ENCODE measurements around the gene LCNL1.
A peak's percentile ranks its signal among the peaks of the same experiment; 100 is the strongest.

LCNL1 gene

GRCh38 chr9:137020771-137021567, 38.2 kb downstream of the LCNL1 start:
- H2BK12ac ChIP-seq (ENCODE audit: low read length) = no peak overlapping the region
- peak overlapping the region; percentile 63 for H2AK5ac ChIP-seq (ENCODE audit: low read depth, low read length)
- no peaks in the 10 kb centered on the region for H3K27me3 ChIP-seq (ENCODE audit: control insufficient read depth in 3 of 3, insufficient read depth in 3 of 3, low read depth in 1 of 3, low read length in 3 of 3)
- no peak overlapping the region for H4K8ac ChIP-seq (ENCODE audit: low read depth, low read length)
- peak overlapping the region; percentile 5 for H2BK5ac ChIP-seq (ENCODE audit: low read length)
- H3K23ac ChIP-seq (ENCODE audit: low read depth, low read length, poor library complexity) = peak overlapping the region; percentile 85
- WGBS, 2 donors (ENCODE audit: extremely low coverage in 2 of 2, insufficient read length in 2 of 2, insufficient replicate concordance in 1 of 2) = no CpG with 5 or more reads among the region's 32 CpGs
- no peak overlapping the region for H2BK120ac ChIP-seq (ENCODE audit: low read depth, low read length)
- H4K91ac ChIP-seq (ENCODE audit: low read depth, low read length, poor library complexity) = no peak overlapping the region
- peaks cover 0 to 5% of the 10 kb centered on the region in 2 donors for H3K9me3 ChIP-seq (replicated peaks in 1 of 2; ENCODE audit: control insufficient read depth in 2 of 2, insufficient read depth in 1 of 2, low read depth in 1 of 2, low read length in 2 of 2)
- H3K36me3 ChIP-seq (replicated peaks in 1 of 2; ENCODE audit: control insufficient read depth in 2 of 2, insufficient read depth in 2 of 2, low read length in 2 of 2) = peaks cover 13 to 25% of the 10 kb centered on the region in 2 donors
- H3K14ac ChIP-seq (ENCODE audit: low read length) = peak overlapping the region; percentile 82
- peak overlapping the region; percentile 28 for H3K18ac ChIP-seq (ENCODE audit: low read length)
- DNase-seq (ENCODE audit: low spot score) = no peak
- no peak overlapping the region for H3K27ac ChIP-seq (replicated peaks; ENCODE audit: low read length)
- peaks cover 18 to 19% of the 10 kb centered on the region in 2 donors for H3K4me1 ChIP-seq (ENCODE audit: control insufficient read depth in 2 of 2, insufficient read depth in 1 of 2, low read depth in 1 of 2, low read length in 2 of 2)
- peaks cover 20% of the 10 kb centered on the region for H3K79me1 ChIP-seq (ENCODE audit: low read depth, low read length)
- no peak overlapping the region for H3K4me3 ChIP-seq (ENCODE audit: low read length in 2 of 2)
- no peak overlapping the region for H2AFZ ChIP-seq (ENCODE audit: low read length)
- H3K4ac ChIP-seq (ENCODE audit: low read length) = peak overlapping the region; percentile 89
- H3K9ac ChIP-seq (ENCODE audit: low read depth, low read length, poor library complexity) = peak overlapping the region; percentile 70
- peak overlapping the region; percentile 67 for H2BK15ac ChIP-seq (ENCODE audit: low read length)
- H3K4me2 ChIP-seq (ENCODE audit: insufficient read depth, low read length, poor library complexity, severe bottlenecking) = no peak overlapping the region

DNA sequence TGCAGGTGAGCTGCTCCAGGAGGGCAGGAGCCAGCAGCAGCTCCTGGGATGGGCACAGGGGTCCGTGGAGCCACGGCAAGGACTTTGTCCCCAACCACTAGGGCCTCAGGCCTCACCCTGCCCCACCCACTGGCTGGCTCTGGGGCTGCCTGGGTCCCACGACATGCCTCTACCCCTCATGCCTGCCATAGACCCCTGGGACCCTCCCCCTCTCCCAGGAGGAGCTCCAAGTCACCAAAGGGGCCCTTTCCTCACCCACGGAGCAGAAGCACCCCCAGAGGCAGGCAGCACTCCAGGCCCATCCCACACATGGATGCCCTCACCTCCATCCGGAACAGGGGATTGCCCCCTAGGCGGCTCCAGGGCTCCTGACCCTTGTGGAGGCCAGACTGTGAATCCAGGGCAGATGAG, 38.8 kb downstream of the LCNL1 start:
- H2BK12ac ChIP-seq (ENCODE audit: low read length) = no peak overlapping the region
- H3K23ac ChIP-seq (ENCODE audit: low read depth, low read length, poor library complexity) = peak overlapping the region; percentile 85
- no peak overlapping the region for H3K14ac ChIP-seq (ENCODE audit: low read length)
- H2AFZ ChIP-seq (ENCODE audit: low read length) = no peak overlapping the region
- no peak overlapping the region for H3K4me3 ChIP-seq (ENCODE audit: low read length in 2 of 2)
- no peak overlapping the region for H2BK5ac ChIP-seq (ENCODE audit: low read length)
- H3K4ac ChIP-seq (ENCODE audit: low read length) = peak overlapping the region; percentile 89
- no peak overlapping the region for H3K9ac ChIP-seq (ENCODE audit: low read depth, low read length, poor library complexity)
- no peak for DNase-seq (ENCODE audit: low spot score)
- peaks cover 0 to 5% of the 10 kb centered on the region in 2 donors for H3K9me3 ChIP-seq (replicated peaks in 1 of 2; ENCODE audit: control insufficient read depth in 2 of 2, insufficient read depth in 1 of 2, low read depth in 1 of 2, low read length in 2 of 2)
- no CpG with 5 or more reads among the region's 6 CpGs for WGBS, 2 donors (ENCODE audit: extremely low coverage in 2 of 2, insufficient read length in 2 of 2, insufficient replicate concordance in 1 of 2)
- H3K27ac ChIP-seq (replicated peaks; ENCODE audit: low read length) = no peak overlapping the region
- H3K27me3 ChIP-seq (ENCODE audit: control insufficient read depth in 3 of 3, insufficient read depth in 3 of 3, low read depth in 1 of 3, low read length in 3 of 3) = no peaks in the 10 kb centered on the region
- H2AK5ac ChIP-seq (ENCODE audit: low read depth, low read length) = peak overlapping the region; percentile 63
- peak overlapping the region; percentile 28 for H3K18ac ChIP-seq (ENCODE audit: low read length)
- H2BK15ac ChIP-seq (ENCODE audit: low read length) = no peak overlapping the region
- H4K91ac ChIP-seq (ENCODE audit: low read depth, low read length, poor library complexity) = no peak overlapping the region
- H3K4me2 ChIP-seq (ENCODE audit: insufficient read depth, low read length, poor library complexity, severe bottlenecking) = no peak overlapping the region
- H3K36me3 ChIP-seq (replicated peaks in 1 of 2; ENCODE audit: control insufficient read depth in 2 of 2, insufficient read depth in 2 of 2, low read length in 2 of 2) = peaks cover 7 to 21% of the 10 kb centered on the region in 2 donors
- peak overlapping the region; percentile 65 for H4K8ac ChIP-seq (ENCODE audit: low read depth, low read length)
- H3K79me1 ChIP-seq (ENCODE audit: low read depth, low read length) = peaks cover 20% of the 10 kb centered on the region
- peaks cover 19 to 25% of the 10 kb centered on the region in 2 donors for H3K4me1 ChIP-seq (ENCODE audit: control insufficient read depth in 2 of 2, insufficient read depth in 1 of 2, low read depth in 1 of 2, low read length in 2 of 2)
- no peak overlapping the region for H2BK120ac ChIP-seq (ENCODE audit: low read depth, low read length)

GRCh38 chr9:137021979-137022661, 39.3 kb downstream of the LCNL1 start:
- Histone ChIP-seq H3K4ac (ENCODE audit: low read length) (peak overlapping the region; percentile 37), H2BK5ac (ENCODE audit: low read length) (no peak overlapping the region), H2BK12ac (ENCODE audit: low read length) (peak overlapping the region; percentile 10), H3K23ac (ENCODE audit: low read depth, low read length, poor library complexity) (peak overlapping the region; percentile 85), H4K8ac (ENCODE audit: low read depth, low read length) (no peak overlapping the region), H3K4me3 (ENCODE audit: low read length in 2 of 2) (no peak overlapping the region), H3K27ac (replicated peaks; ENCODE audit: low read length) (peak overlapping the region; percentile 31), H2AK5ac (ENCODE audit: low read depth, low read length) (peak overlapping the region; percentile 88), H2BK15ac (ENCODE audit: low read length) (peak overlapping the region; percentile 59), H3K4me2 (ENCODE audit: insufficient read depth, low read length, poor library complexity, severe bottlenecking) (no peak overlapping the region), H2AFZ (ENCODE audit: low read length) (no peak overlapping the region), H3K9me3 (replicated peaks in 1 of 2; ENCODE audit: control insufficient read depth in 2 of 2, insufficient read depth in 1 of 2, low read depth in 1 of 2, low read length in 2 of 2) (peaks cover 0 to under 1% of the 10 kb centered on the region in 2 donors), H3K4me1 (ENCODE audit: control insufficient read depth in 2 of 2, insufficient read depth in 1 of 2, low read depth in 1 of 2, low read length in 2 of 2) (peaks cover 20 to 27% of the 10 kb centered on the region in 2 donors), H4K91ac (ENCODE audit: low read depth, low read length, poor library complexity) (no peak overlapping the region), H3K14ac (ENCODE audit: low read length) (peak overlapping the region; percentile 38), H2BK120ac (ENCODE audit: low read depth, low read length) (no peak overlapping the region), H3K79me1 (ENCODE audit: low read depth, low read length) (peaks cover 20% of the 10 kb centered on the region), H3K9ac (ENCODE audit: low read depth, low read length, poor library complexity) (peak overlapping the region; percentile 2), H3K18ac (ENCODE audit: low read length) (peak overlapping the region; percentile 65), H3K36me3 (replicated peaks in 1 of 2; ENCODE audit: control insufficient read depth in 2 of 2, insufficient read depth in 2 of 2, low read length in 2 of 2) (peaks cover 3 to 15% of the 10 kb centered on the region in 2 donors), H3K27me3 (ENCODE audit: control insufficient read depth in 3 of 3, insufficient read depth in 3 of 3, low read depth in 1 of 3, low read length in 3 of 3) (no peaks in the 10 kb centered on the region)
- no CpG with 5 or more reads among the region's 30 CpGs for WGBS, 2 donors (ENCODE audit: extremely low coverage in 2 of 2, insufficient read length in 2 of 2, insufficient replicate concordance in 1 of 2)
- DNase-seq (ENCODE audit: low spot score) = no peak

DNA sequence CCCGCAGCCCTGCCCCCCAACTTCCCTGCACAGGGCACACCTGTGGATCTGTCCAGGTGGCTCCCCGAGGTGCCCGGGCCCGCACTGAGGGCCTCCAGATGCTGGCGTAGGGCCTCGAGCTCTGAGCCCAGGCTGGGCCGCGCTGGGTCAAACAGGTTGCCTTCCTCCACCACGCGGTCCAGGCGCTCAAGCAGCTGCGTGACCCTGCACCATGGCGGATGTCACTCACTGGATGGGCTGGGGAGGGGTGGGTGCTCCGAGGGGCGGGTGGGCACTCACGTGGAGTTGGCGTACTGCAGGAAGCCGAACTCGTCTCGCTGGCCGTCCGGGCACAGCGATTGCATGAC, 39.8 kb downstream of the LCNL1 start:
- Histone ChIP-seq H4K8ac (ENCODE audit: low read depth, low read length) (no peak overlapping the region), H3K4me3 (ENCODE audit: low read length in 2 of 2) (no peak overlapping the region), H2BK12ac (ENCODE audit: low read length) (peak overlapping the region; percentile 10), H3K18ac (ENCODE audit: low read length) (peak overlapping the region; percentile 65), H4K91ac (ENCODE audit: low read depth, low read length, poor library complexity) (no peak overlapping the region), H2BK15ac (ENCODE audit: low read length) (peak overlapping the region; percentile 59), H3K9me3 (replicated peaks in 1 of 2; ENCODE audit: control insufficient read depth in 2 of 2, insufficient read depth in 1 of 2, low read depth in 1 of 2, low read length in 2 of 2) (no peaks in the 10 kb centered on the region), H3K36me3 (replicated peaks in 1 of 2; ENCODE audit: control insufficient read depth in 2 of 2, insufficient read depth in 2 of 2, low read length in 2 of 2) (peaks cover 0 to 10% of the 10 kb centered on the region in 2 donors), H3K14ac (ENCODE audit: low read length) (peak overlapping the region; percentile 38), H2AK5ac (ENCODE audit: low read depth, low read length) (peak overlapping the region; percentile 88), H3K23ac (ENCODE audit: low read depth, low read length, poor library complexity) (peak overlapping the region; percentile 85), H3K4me1 (ENCODE audit: control insufficient read depth in 2 of 2, insufficient read depth in 1 of 2, low read depth in 1 of 2, low read length in 2 of 2) (peaks cover 23 to 32% of the 10 kb centered on the region in 2 donors), H3K4me2 (ENCODE audit: insufficient read depth, low read length, poor library complexity, severe bottlenecking) (no peak overlapping the region), H2BK120ac (ENCODE audit: low read depth, low read length) (no peak overlapping the region), H2BK5ac (ENCODE audit: low read length) (no peak overlapping the region), H3K27me3 (ENCODE audit: control insufficient read depth in 3 of 3, insufficient read depth in 3 of 3, low read depth in 1 of 3, low read length in 3 of 3) (no peaks in the 10 kb centered on the region), H3K4ac (ENCODE audit: low read length) (peak overlapping the region; percentile 37), H3K79me1 (ENCODE audit: low read depth, low read length) (peaks cover 20% of the 10 kb centered on the region), H3K9ac (ENCODE audit: low read depth, low read length, poor library complexity) (peak overlapping the region; percentile 2), H3K27ac (replicated peaks; ENCODE audit: low read length) (peak overlapping the region; percentile 31), H2AFZ (ENCODE audit: low read length) (no peak overlapping the region)
- no peak for DNase-seq (ENCODE audit: low spot score)
- WGBS, 2 donors (ENCODE audit: extremely low coverage in 2 of 2, insufficient read length in 2 of 2, insufficient replicate concordance in 1 of 2) = no CpG with 5 or more reads among the region's 23 CpGs
